ENCODE data around the gene RPL9. TPM values are rescaled to one million over a fixed set of nuclear protein-coding genes. Genes with fewer than 3 reads are reported as not detected.

RPL9 gene
- total RNA-seq, 4 donors from 2014 or later, result 1,742 to 7,890 (median 5,202) TPM

DNA sequence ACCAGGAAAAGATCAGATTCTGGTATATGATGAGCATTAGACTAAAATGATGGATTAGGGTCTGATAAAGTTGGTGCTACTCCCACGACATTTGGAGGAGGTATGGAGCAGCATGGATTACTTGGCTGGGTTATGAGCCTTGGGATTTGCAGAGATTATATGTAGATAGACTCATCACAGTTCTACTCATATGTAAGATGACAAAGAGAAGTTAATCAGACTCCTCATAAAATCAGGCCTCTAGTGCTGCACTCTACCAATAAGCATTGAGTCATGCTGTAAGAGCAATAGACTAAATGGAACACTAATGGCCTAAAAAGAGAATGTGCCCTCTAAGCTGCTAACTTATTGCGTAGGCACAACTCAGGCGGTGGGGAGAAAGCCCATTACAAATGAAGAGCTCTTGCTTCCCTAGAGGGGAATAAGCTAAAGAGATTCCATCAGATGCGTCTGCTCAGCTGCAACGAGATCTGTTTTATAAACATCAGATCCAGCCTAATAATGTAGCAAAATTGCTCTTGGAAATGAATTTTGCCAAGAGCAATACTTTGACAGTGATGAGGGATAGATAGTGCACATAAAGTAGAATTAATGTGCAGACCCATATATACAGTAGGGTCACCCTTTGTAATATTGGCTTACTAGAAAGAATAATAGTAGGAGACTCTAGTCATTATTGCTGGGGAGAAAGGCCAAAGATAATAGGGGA is 17.6 kb upstream of the RPL9 start:
- Histone ChIP-seq H3K4me3 (no peak overlapping the region), H3K27ac (no peak overlapping the region), H3K36me3 (peaks cover 0 to 56% of the 10 kb centered on the region in 2 donors), H3K27me3 (no peaks in the 10 kb centered on the region), H3K4me1 (no peaks in the 10 kb centered on the region), H3K9me3 (no peaks in the 10 kb centered on the region)
- 73 to 76% methylated on average over 3 to 5 of the region's 5 CpGs for WGBS, 2 donors (ENCODE audit: low coverage in 1 of 2)
- no peak for ATAC-seq
- TF ChIP-seq POLR2AphosphoS5 (IDR thresholded peaks at IDR 0.05), result no peak
- TF ChIP-seq, protein P1, sequence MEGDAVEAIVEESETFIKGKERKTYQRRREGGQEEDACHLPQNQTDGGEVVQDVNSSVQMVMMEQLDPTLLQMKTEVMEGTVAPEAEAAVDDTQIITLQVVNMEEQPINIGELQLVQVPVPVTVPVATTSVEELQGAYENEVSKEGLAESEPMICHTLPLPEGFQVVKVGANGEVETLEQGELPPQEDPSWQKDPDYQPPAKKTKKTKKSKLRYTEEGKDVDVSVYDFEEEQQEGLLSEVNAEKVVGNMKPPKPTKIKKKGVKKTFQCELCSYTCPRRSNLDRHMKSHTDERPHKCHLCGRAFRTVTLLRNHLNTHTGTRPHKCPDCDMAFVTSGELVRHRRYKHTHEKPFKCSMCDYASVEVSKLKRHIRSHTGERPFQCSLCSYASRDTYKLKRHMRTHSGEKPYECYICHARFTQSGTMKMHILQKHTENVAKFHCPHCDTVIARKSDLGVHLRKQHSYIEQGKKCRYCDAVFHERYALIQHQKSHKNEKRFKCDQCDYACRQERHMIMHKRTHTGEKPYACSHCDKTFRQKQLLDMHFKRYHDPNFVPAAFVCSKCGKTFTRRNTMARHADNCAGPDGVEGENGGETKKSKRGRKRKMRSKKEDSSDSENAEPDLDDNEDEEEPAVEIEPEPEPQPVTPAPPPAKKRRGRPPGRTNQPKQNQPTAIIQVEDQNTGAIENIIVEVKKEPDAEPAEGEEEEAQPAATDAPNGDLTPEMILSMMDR (IDR thresholded peaks at IDR 0.05), result no peak
- no peak for TF ChIP-seq EP300 (IDR thresholded peaks at IDR 0.05)
- TF ChIP-seq POLR2A (IDR thresholded peaks at IDR 0.05), result no peak

DNA sequence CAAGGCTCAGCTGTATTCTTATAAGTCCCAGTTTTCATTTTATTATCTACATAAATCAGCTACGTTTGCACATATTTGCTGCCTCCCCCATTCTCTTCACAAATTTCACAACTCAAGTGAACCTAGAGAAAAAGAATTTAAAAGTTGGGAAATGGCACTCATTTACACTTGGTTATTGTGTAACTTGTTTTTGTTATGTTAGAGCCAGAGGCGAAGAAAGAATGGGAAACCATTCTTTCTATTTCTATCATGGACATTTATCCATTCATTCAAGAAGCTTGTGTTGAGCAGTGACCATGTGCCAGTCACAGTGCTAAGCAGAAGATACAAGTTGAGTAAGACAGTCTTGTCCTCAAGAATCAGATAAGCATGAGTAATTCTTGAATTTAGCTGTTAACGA is 13.7 kb upstream of the RPL9 start:
- H3K9me3 ChIP-seq, result no peaks in the 10 kb centered on the region
- TF ChIP-seq POLR2A (IDR thresholded peaks at IDR 0.05) (no peak), POLR2AphosphoS5 (IDR thresholded peaks at IDR 0.05) (no peak), EP300 (IDR thresholded peaks at IDR 0.05) (no peak)
- TF ChIP-seq, protein P1 (IDR thresholded peaks at IDR 0.05), result no peak
- H3K4me1 ChIP-seq, result peaks cover 0 to 4% (median 2%) of the 10 kb centered on the region in 3 donors
- WGBS, 2 donors (ENCODE audit: low coverage in 1 of 2), result 82 to 90% methylated on average over 3 of the region's 3 CpGs
- ATAC-seq, result no peak
- no peak overlapping the region for H3K4me3 ChIP-seq
- peaks cover 0 to 62% of the 10 kb centered on the region in 2 donors for H3K36me3 ChIP-seq
- H3K27me3 ChIP-seq, result no peaks in the 10 kb centered on the region
- no peak overlapping the region for H3K27ac ChIP-seq

DNA sequence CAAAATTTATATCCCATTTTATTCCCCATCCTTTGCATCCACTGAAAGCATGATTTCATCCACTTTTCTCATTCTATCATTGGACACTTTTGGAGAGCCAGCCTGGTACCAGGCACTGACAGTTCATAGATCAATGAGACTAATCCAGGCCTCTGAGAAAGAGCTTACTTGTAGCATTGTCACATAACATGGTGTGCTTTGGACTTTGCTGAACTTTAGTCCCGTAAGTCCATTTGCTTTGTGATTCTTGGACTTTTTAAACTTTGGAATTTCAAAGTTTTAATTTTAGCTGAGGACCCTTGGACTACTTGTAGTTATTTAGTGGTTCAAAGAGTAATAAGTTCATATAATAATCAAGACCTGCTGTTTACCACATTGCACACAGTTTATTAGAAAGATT is 11.7 kb upstream of the RPL9 start:
- ATAC-seq, result no peak
- H3K27ac ChIP-seq, result no peak overlapping the region
- H3K4me1 ChIP-seq, result peaks cover 0 to 4% (median 2%) of the 10 kb centered on the region in 3 donors
- TF ChIP-seq, protein P1 (IDR thresholded peaks at IDR 0.05), result no peak
- TF ChIP-seq POLR2AphosphoS5 (IDR thresholded peaks at IDR 0.05) (no peak), EP300 (IDR thresholded peaks at IDR 0.05) (no peak), POLR2A (IDR thresholded peaks at IDR 0.05) (no peak)
- 73 to 100% methylated on average over 1 of the region's 1 CpG for WGBS, 2 donors (ENCODE audit: low coverage in 1 of 2)
- H3K36me3 ChIP-seq, result peaks cover 0 to 60% of the 10 kb centered on the region in 2 donors
- no peaks in the 10 kb centered on the region for H3K27me3 ChIP-seq
- no peak overlapping the region for H3K4me3 ChIP-seq
- H3K9me3 ChIP-seq, result no peaks in the 10 kb centered on the region

DNA sequence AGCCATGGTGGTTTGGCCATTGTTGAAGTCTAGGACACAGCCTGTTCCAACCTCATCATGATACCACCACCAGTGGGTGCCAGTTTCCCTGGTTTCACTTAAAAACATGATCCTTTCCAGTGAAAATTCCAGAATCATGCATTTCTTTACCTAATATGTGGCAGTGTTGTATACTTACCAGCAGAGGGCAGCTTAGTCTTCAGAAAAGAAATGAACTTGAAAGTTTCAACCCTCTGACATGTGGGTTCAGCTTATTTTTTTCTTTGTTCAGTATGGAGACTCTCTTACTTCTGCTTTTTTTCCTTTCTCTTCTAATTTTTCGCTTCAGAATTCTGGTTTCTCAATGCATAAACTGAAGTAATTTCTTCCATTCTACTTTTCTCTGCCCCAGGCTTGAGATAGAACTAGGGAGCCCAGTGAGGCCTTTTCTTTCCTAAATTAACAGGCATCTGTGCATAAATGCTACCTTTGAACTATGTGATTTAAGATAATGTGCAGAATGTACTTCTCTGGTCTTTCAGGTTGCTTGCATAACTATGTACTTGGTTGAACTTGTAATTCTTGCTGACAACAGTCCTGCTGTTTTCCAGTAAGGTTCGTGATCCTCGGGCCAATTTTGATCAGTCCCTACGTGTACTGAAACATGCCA is 10.8 kb upstream of the RPL9 start:
- Histone ChIP-seq H3K27ac (peak overlapping the region; percentile 45 to 59 (median 51)), H3K27me3 (no peaks in the 10 kb centered on the region), H3K4me1 (peaks cover 0 to 4% (median 2%) of the 10 kb centered on the region in 3 donors), H3K36me3 (peaks cover 0 to 63% of the 10 kb centered on the region in 2 donors), H3K9me3 (no peaks in the 10 kb centered on the region), H3K4me3 (no peak overlapping the region)
- TF ChIP-seq POLR2A (IDR thresholded peaks at IDR 0.05) (no peak), EP300 (IDR thresholded peaks at IDR 0.05) (no peak), POLR2AphosphoS5 (IDR thresholded peaks at IDR 0.05) (peak; percentile 26)
- TF ChIP-seq, protein P1 (IDR thresholded peaks at IDR 0.05), result peak; percentile 76 to 90 (median 81)
- ATAC-seq, result peak; percentile 80
- 56 to 58% methylated on average over 4 of the region's 4 CpGs for WGBS, 2 donors (ENCODE audit: low coverage in 1 of 2)

All from gastroesophageal sphincter (tissue), 4 donors.